Chondrocyte (in vitro differentiated cells): ENCODE measurements around the gene TMEM164. TPM values are rescaled to one million over a fixed set of nuclear protein-coding genes. Genes with fewer than 3 reads are reported as not detected.

Source experiments
- DNase-seq: peaks from one replicate; pipeline ENCODE4 v3.0.0; 2021; ENCODE audit warnings: mixed read lengths, low spot score
- H3K27ac Mint-ChIP-seq: one replicate; pipeline ENCODE4 v1.8.0; 2021; ENCODE audit warnings: mild to moderate bottlenecking, moderate library complexity, mixed read lengths; ENCODE audit not compliant: unreplicated experiment
- H3K27me3 Mint-ChIP-seq: 2 replicates; pipeline ENCODE4 v1.8.0; 2021; ENCODE audit warnings: low read depth, mixed read lengths
- H3K36me3 Mint-ChIP-seq: 2 replicates; pipeline ENCODE4 v1.8.0; 2021; ENCODE audit warnings: low read depth, mixed read lengths
- H3K4me1 Mint-ChIP-seq: 2 replicates; pipeline ENCODE4 v1.8.0; 2021; ENCODE audit warnings: low read depth, mild to moderate bottlenecking, mixed read lengths
- H3K4me3 Mint-ChIP-seq: one replicate; pipeline ENCODE4 v1.8.0; 2021; ENCODE audit warnings: mild to moderate bottlenecking, moderate library complexity, mixed read lengths; ENCODE audit not compliant: unreplicated experiment
- H3K9me3 Mint-ChIP-seq: 2 replicates; pipeline ENCODE4 v1.8.0; 2021; ENCODE audit warnings: low read depth, mixed read lengths
- CTCF ChIP-seq: fragments of 200-600 bp; sonication (generic); IDR thresholded peaks from 2 replicates; pipeline ENCODE4 v1.5.0; 2021; ENCODE audit warnings: antibody characterized with exemption, mild to moderate bottlenecking, moderate library complexity
- total RNA-seq: library from RNA; stranded (reverse); gene quantifications from 3 replicates; pipeline ENCODE4 v1.2.1, GENCODE V29; 2021

The TMEM164 gene
- total RNA-seq, 1 donor from 2014 or later: 11.8 TPM

GRCh38 chrX:110022599-110023448, 19.9 kb downstream of the TMEM164 start:
- Mint-ChIP-seq H3K27ac (no peak overlapping the region), H3K27me3 (no peaks in the 10 kb centered on the region), H3K9me3 (no peaks in the 10 kb centered on the region), H3K4me3 (no peak overlapping the region), H3K4me1 (peaks cover 11% of the 10 kb centered on the region), H3K36me3 (no peaks in the 10 kb centered on the region)
- TF ChIP-seq CTCF: no peak
- no peak for DNase-seq

GRCh38 chrX:110025395-110025794, 22.5 kb downstream of the TMEM164 start:
- Mint-ChIP-seq H3K27me3 (no peaks in the 10 kb centered on the region), H3K9me3 (no peaks in the 10 kb centered on the region), H3K4me3 (no peak overlapping the region), H3K36me3 (no peaks in the 10 kb centered on the region), H3K4me1 (peaks cover 11% of the 10 kb centered on the region), H3K27ac (no peak overlapping the region)
- no peak for TF ChIP-seq CTCF
- DNase-seq: no peak

GRCh38 chrX:110026099-110026844, 23.4 kb downstream of the TMEM164 start:
- no peaks in the 10 kb centered on the region for H3K27me3 Mint-ChIP-seq
- no peak overlapping the region for H3K27ac Mint-ChIP-seq
- no peaks in the 10 kb centered on the region for H3K36me3 Mint-ChIP-seq
- no peak overlapping the region for H3K4me3 Mint-ChIP-seq
- no peaks in the 10 kb centered on the region for H3K9me3 Mint-ChIP-seq
- no peak for DNase-seq
- peaks cover 11% of the 10 kb centered on the region for H3K4me1 Mint-ChIP-seq
- TF ChIP-seq CTCF: no peak

GRCh38 chrX:110032534-110033147, 29.7 kb downstream of the TMEM164 start:
- no peak for TF ChIP-seq CTCF
- no peaks in the 10 kb centered on the region for H3K36me3 Mint-ChIP-seq
- H3K27ac Mint-ChIP-seq: no peak overlapping the region
- H3K9me3 Mint-ChIP-seq: no peaks in the 10 kb centered on the region
- H3K4me1 Mint-ChIP-seq: no peaks in the 10 kb centered on the region
- no peak overlapping the region for H3K4me3 Mint-ChIP-seq
- DNase-seq: no peak
- no peaks in the 10 kb centered on the region for H3K27me3 Mint-ChIP-seq

- Mint-ChIP-seq H3K9me3 (no peaks in the 10 kb centered on the region), H3K27me3 (no peaks in the 10 kb centered on the region), H3K4me1 (no peaks in the 10 kb centered on the region), H3K27ac (no peak overlapping the region), H3K36me3 (no peaks in the 10 kb centered on the region), H3K4me3 (no peak overlapping the region)
- DNase-seq: no peak
- TF ChIP-seq CTCF: no peak
These were observed 31.1 kb downstream of the TMEM164 start for GRCh38 chrX:110034036-110034435.
